Loucy (cell line): Measurements from ENCODE around the gene LTBP1.

Experiments used
- EZH2phosphoT487 ChIP-seq: fragments of 200-600 bp; IDR thresholded peaks from 2 replicates; pipeline ENCODE4 v1.6.1; 2018; ENCODE audit warnings: antibody characterized with exemption, mild to moderate bottlenecking, moderate library complexity, borderline replicate concordance
- TF ChIP-seq, protein P1 (sequence below): fragments of 200-600 bp; sonication (generic); conservative IDR thresholded peaks from 2 replicates; pipeline ENCODE4 v1.5.1; 2014; ENCODE audit warnings: mild to moderate bottlenecking, antibody characterized with exemption, low read length

GRCh38 chr2:33023728-33024500, 77.2 kb downstream of the LTBP1 start:
- TF ChIP-seq EZH2phosphoT487 = no peak
- TF ChIP-seq, protein P1, sequence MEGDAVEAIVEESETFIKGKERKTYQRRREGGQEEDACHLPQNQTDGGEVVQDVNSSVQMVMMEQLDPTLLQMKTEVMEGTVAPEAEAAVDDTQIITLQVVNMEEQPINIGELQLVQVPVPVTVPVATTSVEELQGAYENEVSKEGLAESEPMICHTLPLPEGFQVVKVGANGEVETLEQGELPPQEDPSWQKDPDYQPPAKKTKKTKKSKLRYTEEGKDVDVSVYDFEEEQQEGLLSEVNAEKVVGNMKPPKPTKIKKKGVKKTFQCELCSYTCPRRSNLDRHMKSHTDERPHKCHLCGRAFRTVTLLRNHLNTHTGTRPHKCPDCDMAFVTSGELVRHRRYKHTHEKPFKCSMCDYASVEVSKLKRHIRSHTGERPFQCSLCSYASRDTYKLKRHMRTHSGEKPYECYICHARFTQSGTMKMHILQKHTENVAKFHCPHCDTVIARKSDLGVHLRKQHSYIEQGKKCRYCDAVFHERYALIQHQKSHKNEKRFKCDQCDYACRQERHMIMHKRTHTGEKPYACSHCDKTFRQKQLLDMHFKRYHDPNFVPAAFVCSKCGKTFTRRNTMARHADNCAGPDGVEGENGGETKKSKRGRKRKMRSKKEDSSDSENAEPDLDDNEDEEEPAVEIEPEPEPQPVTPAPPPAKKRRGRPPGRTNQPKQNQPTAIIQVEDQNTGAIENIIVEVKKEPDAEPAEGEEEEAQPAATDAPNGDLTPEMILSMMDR = no peak
